ENCODE data around the gene NDUFAB1.

The NDUFAB1 gene

DNA sequence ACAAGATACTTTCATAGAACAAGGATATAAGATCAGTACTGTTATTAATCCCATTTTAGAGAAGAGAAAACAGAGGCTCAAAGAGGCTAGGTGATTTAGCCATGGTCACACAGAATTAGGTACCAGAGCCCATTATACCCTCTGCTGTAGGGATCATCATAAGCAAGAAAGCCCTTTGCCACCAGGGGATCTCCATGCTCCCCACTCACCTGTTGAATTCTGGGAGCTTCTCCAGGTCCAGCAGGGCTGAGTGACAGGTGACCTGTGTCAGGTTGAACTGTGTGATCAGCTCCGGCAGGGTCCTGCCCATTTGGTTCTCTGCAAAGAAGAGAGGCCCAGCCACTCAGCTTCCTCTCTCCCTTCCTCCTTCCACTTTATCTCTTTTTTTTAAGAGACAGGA lies 63.7 kb downstream of the NDUFAB1 start:
- Mint-ChIP-seq H3K4me1 (no peaks in the 10 kb centered on the region), H3K27me3 (ENCODE audit: low read depth, poor library complexity) (no peaks in the 10 kb centered on the region), H3K36me3 (ENCODE audit: low read depth) (peaks cover 10% of the 10 kb centered on the region), H3K27ac (no peak overlapping the region), H3K9me3 (no peaks in the 10 kb centered on the region), H3K4me3 (no peak overlapping the region)
- TF ChIP-seq, protein P1, sequence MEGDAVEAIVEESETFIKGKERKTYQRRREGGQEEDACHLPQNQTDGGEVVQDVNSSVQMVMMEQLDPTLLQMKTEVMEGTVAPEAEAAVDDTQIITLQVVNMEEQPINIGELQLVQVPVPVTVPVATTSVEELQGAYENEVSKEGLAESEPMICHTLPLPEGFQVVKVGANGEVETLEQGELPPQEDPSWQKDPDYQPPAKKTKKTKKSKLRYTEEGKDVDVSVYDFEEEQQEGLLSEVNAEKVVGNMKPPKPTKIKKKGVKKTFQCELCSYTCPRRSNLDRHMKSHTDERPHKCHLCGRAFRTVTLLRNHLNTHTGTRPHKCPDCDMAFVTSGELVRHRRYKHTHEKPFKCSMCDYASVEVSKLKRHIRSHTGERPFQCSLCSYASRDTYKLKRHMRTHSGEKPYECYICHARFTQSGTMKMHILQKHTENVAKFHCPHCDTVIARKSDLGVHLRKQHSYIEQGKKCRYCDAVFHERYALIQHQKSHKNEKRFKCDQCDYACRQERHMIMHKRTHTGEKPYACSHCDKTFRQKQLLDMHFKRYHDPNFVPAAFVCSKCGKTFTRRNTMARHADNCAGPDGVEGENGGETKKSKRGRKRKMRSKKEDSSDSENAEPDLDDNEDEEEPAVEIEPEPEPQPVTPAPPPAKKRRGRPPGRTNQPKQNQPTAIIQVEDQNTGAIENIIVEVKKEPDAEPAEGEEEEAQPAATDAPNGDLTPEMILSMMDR (IDR thresholded peaks at IDR 0.05), result no peak
- no peak for DNase-seq

All from nephron progenitor cell (in vitro differentiated cells).